GM12891 (cell line): Measurements from ENCODE around the gene FFAR4.

Experiments used
- PAX5 ChIP-seq: IDR thresholded peaks from 2 replicates; pipeline ENCODE4 v1.6.1; 2011; ENCODE audit warnings: low read length, moderate library complexity, mild to moderate bottlenecking; ENCODE audit not compliant: insufficient read depth, severe bottlenecking
- POLR2A ChIP-seq: IDR thresholded peaks from 2 replicates; pipeline ENCODE4 v1.6.1; 2011; ENCODE audit warnings: low read depth, low read length, control low read depth
- POLR2AphosphoS5 ChIP-seq: IDR thresholded peaks from 2 replicates; pipeline ENCODE4 v1.6.1; 2011; ENCODE audit warnings: low read depth, low read length, control low read depth
- TAF1 ChIP-seq: IDR thresholded peaks from 2 replicates; pipeline ENCODE4 v1.6.1; 2011; ENCODE audit warnings: low read depth, low read length, control low read depth

GRCh38 chr10:93570383-93570782 is 3.9 kb downstream of the FFAR4 start:
- TF ChIP-seq POLR2AphosphoS5 (no peak), POLR2A (no peak), PAX5 (no peak), TAF1 (no peak)
